HEK293T (cell line): Measurements from ENCODE around the gene RNASE11.
A peak's percentile ranks its signal among the peaks of the same experiment; 100 is the strongest.

Experiments used
- BHLHE40 ChIP-seq: fragments of 450-650 bp; IDR thresholded peaks from 2 replicates; pipeline ENCODE4 v1.6.1; 2016; ENCODE audit warnings: mild to moderate bottlenecking, moderate library complexity, borderline replicate concordance
- CTBP1 ChIP-seq: fragments of 450-650 bp; IDR thresholded peaks from 2 replicates; pipeline ENCODE4 v1.6.1; 2016; ENCODE audit warnings: borderline replicate concordance
- HDGF ChIP-seq: fragments of 450-650 bp; IDR thresholded peaks from 2 replicates; pipeline ENCODE4 v1.6.1; 2017; ENCODE audit warnings: antibody characterized with exemption, borderline replicate concordance
- L3MBTL2 ChIP-seq: fragments of 450-650 bp; conservative IDR thresholded peaks from 2 replicates; pipeline ENCODE4 v1.6.1; 2016; ENCODE audit warnings: mild to moderate bottlenecking
- SP1 ChIP-seq: fragments of 450-650 bp; IDR thresholded peaks from 2 replicates; pipeline ENCODE4 v1.6.1; 2017
- SUZ12 ChIP-seq: fragments of 450-650 bp; IDR thresholded peaks from 2 replicates; pipeline ENCODE4 v1.6.1; 2016; ENCODE audit warnings: mild to moderate bottlenecking
- TF ChIP-seq, protein P1 (sequence below): fragments of 450-650 bp; IDR thresholded peaks from 2 replicates; pipeline ENCODE4 v1.6.1; 2016

DNA sequence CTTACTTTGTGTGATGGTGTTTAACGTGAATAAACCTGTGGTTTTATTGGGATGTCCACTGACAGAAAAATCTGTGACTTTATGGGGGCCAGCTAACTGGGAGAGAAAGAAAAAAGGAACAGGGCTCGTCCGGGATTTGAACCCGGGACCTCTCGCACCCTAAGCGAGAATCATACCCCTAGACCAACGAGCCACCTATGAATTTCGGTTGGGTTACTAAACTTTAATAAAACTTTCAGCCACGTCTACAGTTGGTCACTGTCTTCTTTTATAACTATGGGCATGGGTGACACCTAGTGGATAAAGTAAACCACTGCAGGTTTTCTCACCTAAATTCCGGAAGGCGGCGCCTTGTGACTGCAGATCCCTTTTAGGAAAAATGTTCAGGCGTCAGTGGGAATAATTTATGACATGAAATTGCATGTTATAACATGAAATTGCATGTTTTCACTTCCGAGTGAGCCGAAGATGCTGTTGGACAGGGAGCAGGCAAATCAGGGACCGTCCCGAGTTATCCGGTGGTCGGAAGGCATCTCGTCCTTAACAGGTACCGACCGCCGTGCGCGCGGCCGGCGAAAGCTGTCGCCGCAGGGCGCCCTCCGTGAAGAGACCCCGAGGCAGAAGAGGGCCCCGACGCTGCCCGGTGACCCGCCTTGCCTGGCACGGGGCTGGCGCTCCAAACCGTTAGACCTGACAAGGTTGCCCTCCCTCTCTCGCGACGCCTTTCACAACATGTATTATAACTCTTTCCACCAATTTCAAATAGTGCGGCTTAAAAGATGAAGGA is 21.6 kb upstream of the RNASE11 start:
- no peak for TF ChIP-seq HDGF
- TF ChIP-seq L3MBTL2 = no peak
- TF ChIP-seq CTBP1 = no peak; the same call in 1 of the 2 replicates
- no peak for TF ChIP-seq SP1
- TF ChIP-seq, protein P1, sequence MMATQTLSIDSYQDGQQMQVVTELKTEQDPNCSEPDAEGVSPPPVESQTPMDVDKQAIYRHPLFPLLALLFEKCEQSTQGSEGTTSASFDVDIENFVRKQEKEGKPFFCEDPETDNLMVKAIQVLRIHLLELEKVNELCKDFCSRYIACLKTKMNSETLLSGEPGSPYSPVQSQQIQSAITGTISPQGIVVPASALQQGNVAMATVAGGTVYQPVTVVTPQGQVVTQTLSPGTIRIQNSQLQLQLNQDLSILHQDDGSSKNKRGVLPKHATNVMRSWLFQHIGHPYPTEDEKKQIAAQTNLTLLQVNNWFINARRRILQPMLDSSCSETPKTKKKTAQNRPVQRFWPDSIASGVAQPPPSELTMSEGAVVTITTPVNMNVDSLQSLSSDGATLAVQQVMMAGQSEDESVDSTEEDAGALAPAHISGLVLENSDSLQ = peak; percentile 96
- TF ChIP-seq SUZ12 = no peak
- no peak for TF ChIP-seq BHLHE40
